ENCODE measurements around the gene NR2F1-AS1. TPM values are rescaled to one million over a fixed set of nuclear protein-coding genes. Genes with fewer than 3 reads are reported as not detected.
A peak's percentile ranks its signal among the peaks of the same experiment; 100 is the strongest.

Gene NR2F1-AS1
- polyA plus RNA-seq = not detected

- peaks cover 0 to 8% (median 0%) of the 10 kb centered on the region in 3 donors for H3K9me3 Mint-ChIP-seq
- peak within 1 kb of the TSS; percentile 76 to 88 (median 84) for H3K4me3 Mint-ChIP-seq
- H3K27me3 Mint-ChIP-seq = peaks cover 54% of the 10 kb centered on the region
- H3K36me3 Mint-ChIP-seq = peaks cover 2% of the 10 kb centered on the region
- H3K27ac Mint-ChIP-seq = peak within 1 kb of the TSS in 2 of 3 donors; percentile 76 to 83
- H3K4me1 Mint-ChIP-seq = peaks cover 11 to 26% (median 24%) of the 10 kb centered on the region in 3 donors
Measured at GRCh38 chr5:93580927-93581445, at the start of gene NR2F1-AS1. Gene NR2F1-AS1, minus strand, starts transcription at chr5:93581219.

- H3K4me1 Mint-ChIP-seq = peaks cover 1 to 7% (median 7%) of the 10 kb centered on the region in 3 donors
- H3K27ac Mint-ChIP-seq = peak overlapping the region in 1 of 3 donors; percentile 3
- no peaks in the 10 kb centered on the region for H3K27me3 Mint-ChIP-seq
- H3K36me3 Mint-ChIP-seq = peaks cover 7% of the 10 kb centered on the region
- H3K9me3 Mint-ChIP-seq = no peaks in the 10 kb centered on the region
- H3K4me3 Mint-ChIP-seq = no peak overlapping the region
Measured at GRCh38 chr5:93626801-93627200, 45.8 kb upstream of the NR2F1-AS1 start.

- Mint-ChIP-seq H3K9me3 (peaks cover 0 to 3% (median 0%) of the 10 kb centered on the region in 3 donors), H3K4me1 (peaks cover 11 to 17% (median 16%) of the 10 kb centered on the region in 3 donors), H3K4me3 (no peak overlapping the region), H3K27ac (peak overlapping the region in 1 of 3 donors; percentile 9), H3K27me3 (peaks cover 5% of the 10 kb centered on the region), H3K36me3 (peaks cover 3% of the 10 kb centered on the region)
Measured at GRCh38 chr5:93623153-93623552, 42.1 kb upstream of the NR2F1-AS1 start.

- peaks cover 11 to 17% (median 16%) of the 10 kb centered on the region in 3 donors for H3K4me1 Mint-ChIP-seq
- peaks cover 4% of the 10 kb centered on the region for H3K36me3 Mint-ChIP-seq
- peaks cover 0 to 3% (median 0%) of the 10 kb centered on the region in 3 donors for H3K9me3 Mint-ChIP-seq
- peaks cover 5% of the 10 kb centered on the region for H3K27me3 Mint-ChIP-seq
- peak overlapping the region in 3 of 4 donors; percentile 54 to 85 (median 77) for H3K4me3 Mint-ChIP-seq
- H3K27ac Mint-ChIP-seq = peak overlapping the region; percentile 2 to 43 (median 41)
Measured at GRCh38 chr5:93622240-93622885, 41.3 kb upstream of the NR2F1-AS1 start.

- peak overlapping the region; percentile 54 to 87 (median 76) for H3K4me3 Mint-ChIP-seq
- peaks cover 5% of the 10 kb centered on the region for H3K27me3 Mint-ChIP-seq
- peak overlapping the region in 2 of 3 donors; percentile 41 to 43 for H3K27ac Mint-ChIP-seq
- H3K9me3 Mint-ChIP-seq = peaks cover 0 to 3% (median 0%) of the 10 kb centered on the region in 3 donors
- H3K36me3 Mint-ChIP-seq = peaks cover 4% of the 10 kb centered on the region
- H3K4me1 Mint-ChIP-seq = peaks cover 11 to 17% (median 16%) of the 10 kb centered on the region in 3 donors
Measured at GRCh38 chr5:93621327-93621798, 40.3 kb upstream of the NR2F1-AS1 start.

- Mint-ChIP-seq H3K27me3 (peaks cover 5% of the 10 kb centered on the region), H3K4me1 (peaks cover 11 to 17% (median 16%) of the 10 kb centered on the region in 3 donors), H3K9me3 (peaks cover 0 to 3% (median 0%) of the 10 kb centered on the region in 3 donors), H3K36me3 (peaks cover 6% of the 10 kb centered on the region), H3K4me3 (peak overlapping the region; percentile 91 to 97 (median 94)), H3K27ac (peak overlapping the region; percentile 86 to 94 (median 88))
Measured at GRCh38 chr5:93620487-93621326, 39.7 kb upstream of the NR2F1-AS1 start.

GRCh38 chr5:93616538-93617174 is 35.6 kb upstream of the NR2F1-AS1 start:
- H3K4me3 Mint-ChIP-seq = no peak overlapping the region
- H3K4me1 Mint-ChIP-seq = peaks cover 8 to 15% (median 12%) of the 10 kb centered on the region in 3 donors
- peaks cover 24% of the 10 kb centered on the region for H3K27me3 Mint-ChIP-seq
- H3K27ac Mint-ChIP-seq = no peak overlapping the region
- peaks cover 6% of the 10 kb centered on the region for H3K36me3 Mint-ChIP-seq
- peaks cover 0 to 6% (median 0%) of the 10 kb centered on the region in 3 donors for H3K9me3 Mint-ChIP-seq

GRCh38 chr5:93612855-93613243 is 31.8 kb upstream of the NR2F1-AS1 start:
- Mint-ChIP-seq H3K27me3 (peaks cover 49% of the 10 kb centered on the region), H3K36me3 (peaks cover 3% of the 10 kb centered on the region), H3K4me3 (no peak overlapping the region), H3K27ac (no peak overlapping the region), H3K4me1 (peaks cover 4 to 11% (median 9%) of the 10 kb centered on the region in 3 donors), H3K9me3 (peaks cover 0 to 9% (median 4%) of the 10 kb centered on the region in 3 donors)

- Mint-ChIP-seq H3K9me3 (peaks cover 0 to 9% (median 4%) of the 10 kb centered on the region in 3 donors), H3K36me3 (peaks cover 2% of the 10 kb centered on the region), H3K27me3 (peaks cover 53% of the 10 kb centered on the region), H3K4me3 (peak overlapping the region in 2 of 4 donors; percentile 2 to 82), H3K4me1 (peaks cover 10 to 15% (median 13%) of the 10 kb centered on the region in 3 donors), H3K27ac (peak overlapping the region; percentile 7 to 54 (median 27))
Measured at GRCh38 chr5:93611976-93612854, 31.2 kb upstream of the NR2F1-AS1 start.

- peaks cover 10 to 15% (median 13%) of the 10 kb centered on the region in 3 donors for H3K4me1 Mint-ChIP-seq
- peak overlapping the region in 3 of 4 donors; percentile 8 to 82 (median 55) for H3K4me3 Mint-ChIP-seq
- peaks cover 2% of the 10 kb centered on the region for H3K36me3 Mint-ChIP-seq
- H3K27ac Mint-ChIP-seq = peak overlapping the region in 2 of 3 donors; percentile 46 to 78
- H3K27me3 Mint-ChIP-seq = peaks cover 57% of the 10 kb centered on the region
- H3K9me3 Mint-ChIP-seq = peaks cover 0 to 9% (median 4%) of the 10 kb centered on the region in 3 donors
Measured at GRCh38 chr5:93611273-93611975, 30.4 kb upstream of the NR2F1-AS1 start.

- no peak overlapping the region for H3K4me3 Mint-ChIP-seq
- H3K27ac Mint-ChIP-seq = peak overlapping the region in 2 of 3 donors; percentile 67 to 78
- H3K27me3 Mint-ChIP-seq = peaks cover 61% of the 10 kb centered on the region
- H3K36me3 Mint-ChIP-seq = no peaks in the 10 kb centered on the region
- peaks cover 0 to 9% (median 4%) of the 10 kb centered on the region in 3 donors for H3K9me3 Mint-ChIP-seq
- H3K4me1 Mint-ChIP-seq = peaks cover 10 to 15% (median 13%) of the 10 kb centered on the region in 3 donors
Measured at GRCh38 chr5:93610581-93611272, 29.7 kb upstream of the NR2F1-AS1 start.

GRCh38 chr5:93609762-93610161 is 28.7 kb upstream of the NR2F1-AS1 start:
- H3K36me3 Mint-ChIP-seq = no peaks in the 10 kb centered on the region
- H3K27me3 Mint-ChIP-seq = peaks cover 69% of the 10 kb centered on the region
- H3K4me1 Mint-ChIP-seq = peaks cover 13 to 15% (median 15%) of the 10 kb centered on the region in 3 donors
- H3K27ac Mint-ChIP-seq = peak overlapping the region in 2 of 3 donors; percentile 9 to 78
- peaks cover 0 to 9% (median 4%) of the 10 kb centered on the region in 3 donors for H3K9me3 Mint-ChIP-seq
- peak overlapping the region in 1 of 4 donors; percentile 35 for H3K4me3 Mint-ChIP-seq

All from IgD-negative memory B cell (primary cell).